Endothelial cell of umbilical vein (primary cell): ENCODE data around the gene TM9SF4. TPM values are rescaled to one million over a fixed set of nuclear protein-coding genes. Genes with fewer than 3 reads are reported as not detected.

Experiments used
- BruUV-seq: library from RNA; stranded (reverse); fragments of 400-500 nt; replicated peaks from 2 replicates; lab custom pipeline; 2021; lab: Mats Ljungman, UMichigan
- CTCF ChIA-PET: fragments of 300-600, 350-600 bp; sonication (Branson Sonifier 250); formaldehyde crosslinking; loops from one replicate; lab custom pipeline; 2021; ENCODE audit warnings: antibody characterized with exemption, inconsistent platforms; lab: Charles Lee
- POLR2A ChIA-PET: fragments of 300-600, 350-600 bp; sonication (Branson Sonifier 250); formaldehyde crosslinking; loops from one replicate; lab custom pipeline; 2021; ENCODE audit warnings: antibody characterized with exemption, inconsistent platforms; lab: Charles Lee
- DNase-seq: peaks from one replicate; pipeline ENCODE4 v3.0.0-alpha.2; 2011; ENCODE audit warnings: low read depth, low spot score
- FAIRE-seq: peaks from 2 replicates; lab custom pipeline; 2011; peaks lifted over from hg19 to GRCh38; lab: Jason Lieb, UNC
- H2AFZ ChIP-seq: 2 replicates; pipeline ENCODE4 v1.6.0; 2012; ENCODE audit warnings: low read depth, low read length, control low read depth, inconsistent platforms
- H3K27ac ChIP-seq: 2 replicates; pipeline ENCODE4 v1.5.1; 2011; ENCODE audit warnings: low read depth, mild to moderate bottlenecking, control low read depth, low read length, moderate library complexity; ENCODE audit not compliant: insufficient read depth
- H3K27me3 ChIP-seq, 2 experiments: 2 replicates each; pipeline versions ENCODE4 v1.6.0 to v1.6.1; 2011; ENCODE audit warnings: low read length in 2 of 2, mixed read lengths in 1 of 2; ENCODE audit not compliant: control insufficient read depth in 2 of 2, insufficient read depth in 2 of 2
- H3K36me3 ChIP-seq, 2 experiments: 2 replicates in 1 of 2; 3 replicates in 1 of 2; pipeline ENCODE4 v1.5.1; 2011; ENCODE audit warnings: low read length in 2 of 2, mild to moderate bottlenecking in 1 of 2, moderate library complexity in 1 of 2; ENCODE audit not compliant: control insufficient read depth in 2 of 2, insufficient read depth in 2 of 2; ENCODE audit errors: extremely low read depth in 1 of 2
- H3K4me1 ChIP-seq: 3 replicates; pipeline ENCODE4 v1.5.1; 2011; ENCODE audit warnings: mild to moderate bottlenecking, low read length; ENCODE audit not compliant: control insufficient read depth, insufficient read depth; ENCODE audit errors: extremely low read depth
- H3K4me2 ChIP-seq: 2 replicates; pipeline ENCODE4 v1.6.1; 2011; ENCODE audit warnings: low read length, control low read depth, mixed read lengths; ENCODE audit not compliant: insufficient read depth
- H3K4me3 ChIP-seq, 3 experiments: fragments of 200-600 bp in 1 of 3; sonication (generic), shearing (Covaris generic) in 1 of 3; replicated peaks in 1 of 3; 2 replicates each; pipeline ENCODE4 v1.5.1; 2011 to 2016; ENCODE audit warnings: control low read depth in 3 of 3, low read length in 3 of 3, mild to moderate bottlenecking in 2 of 3, inconsistent platforms in 1 of 3, low read depth in 1 of 3, moderate library complexity in 1 of 3; ENCODE audit not compliant: insufficient read depth in 1 of 3
- H3K79me2 ChIP-seq: 2 replicates; pipeline ENCODE4 v1.6.0; 2012; ENCODE audit warnings: low read length, inconsistent platforms; ENCODE audit not compliant: control insufficient read depth, insufficient read depth
- H3K9ac ChIP-seq: replicated peaks from 2 replicates; pipeline ENCODE3; 2011; ENCODE audit warnings: low read length, control low read depth; ENCODE audit not compliant: insufficient read depth; ENCODE audit errors: extremely low read depth
- H3K9me1 ChIP-seq: replicated peaks from 3 replicates; pipeline ENCODE4 v1.6.0; 2011; ENCODE audit warnings: mild to moderate bottlenecking, low read length; ENCODE audit not compliant: control insufficient read depth, insufficient read depth; ENCODE audit errors: extremely low read depth
- H3K9me3 ChIP-seq: replicated peaks from 2 replicates; pipeline ENCODE4 v1.5.1; 2012; ENCODE audit warnings: low read length, inconsistent platforms; ENCODE audit not compliant: control insufficient read depth, insufficient read depth
- H4K20me1 ChIP-seq: replicated peaks from 2 replicates; pipeline ENCODE3; 2011; ENCODE audit warnings: mild to moderate bottlenecking, low read length; ENCODE audit not compliant: control insufficient read depth, insufficient read depth; ENCODE audit errors: extremely low read depth
- CTCF ChIP-seq, 2 donors: IDR thresholded peaks; 1 replicate in 1 of 2; 2 replicates in 1 of 2; pipeline ENCODE4 v1.5.1; 2011; ENCODE audit warnings: low read length in 2 of 2, mild to moderate bottlenecking in 2 of 2, moderate library complexity in 2 of 2, control low read depth in 1 of 2, inconsistent platforms in 1 of 2, low read depth in 1 of 2; ENCODE audit not compliant: insufficient read depth in 1 of 2; ENCODE audit errors: extremely low read depth in 1 of 2
- EZH2 ChIP-seq: IDR thresholded peaks from 2 replicates; pipeline ENCODE4 v1.6.1; 2012; ENCODE audit warnings: borderline replicate concordance, low read depth, mild to moderate bottlenecking, moderate library complexity, low read length, inconsistent platforms; ENCODE audit not compliant: severe bottlenecking
- FOS ChIP-seq: IDR thresholded peaks from 2 replicates; pipeline ENCODE4 v1.6.1; 2011; ENCODE audit warnings: mild to moderate bottlenecking, low read length, moderate library complexity, borderline replicate concordance; ENCODE audit not compliant: insufficient read depth
- GATA2 ChIP-seq: IDR thresholded peaks from 2 replicates; pipeline ENCODE4 v1.7.0; 2011; ENCODE audit warnings: low read depth, mild to moderate bottlenecking, moderate library complexity, mixed read lengths, low read length; ENCODE audit not compliant: insufficient read length, insufficient read depth
- JUN ChIP-seq: IDR thresholded peaks from 2 replicates; pipeline ENCODE4 v1.6.1; 2011; ENCODE audit warnings: borderline replicate concordance, low read depth; ENCODE audit not compliant: insufficient read length, insufficient read depth
- MAX ChIP-seq: IDR thresholded peaks from 2 replicates; pipeline ENCODE4 v1.6.1; 2011; ENCODE audit not compliant: insufficient read depth, insufficient read length
- MYC ChIP-seq: IDR thresholded peaks from one replicate; pipeline ENCODE4 v1.6.1; 2011; ENCODE audit warnings: mild to moderate bottlenecking, low read depth, low read length
- POLR2A ChIP-seq: IDR thresholded peaks from 2 replicates; pipeline ENCODE4 v1.6.1; 2012; ENCODE audit warnings: low read depth, mild to moderate bottlenecking, control low read depth, low read length
- POLR2AphosphoS5 ChIP-seq: IDR thresholded peaks from 2 replicates; pipeline ENCODE4 v1.6.1; 2012; ENCODE audit warnings: low read depth, mild to moderate bottlenecking, control low read depth, low read length, moderate library complexity; ENCODE audit not compliant: insufficient read depth
- dilution Hi-C: fragments of 300-500 bp; cut with MboI; formaldehyde crosslinking; loops from one replicate; pipeline ENCODE4 v1.15.0; 2019; ENCODE audit warnings: low sequenced_read_pairs; ENCODE audit not compliant: extremely low pct_ligation_motif_present
- intact Hi-C: fragments of 100-400 bp; cut with micrococcal nuclease; formaldehyde crosslinking; loops from one replicate; pipeline ENCODE4 v1.10.0; 2022
- polyA plus RNA-seq, 4 experiments: library from polyadenylated mRNA; depleted of rRNA in 3 of 4; stranded (reverse) in 3 of 4; unstranded in 1 of 4; fragments of >200 nt; gene quantifications; 2 replicates each; pipeline versions ENCODE4 v1.2.1 to v1.2.3, GENCODE V29; 2011 to 2012; ENCODE audit warnings: missing spikeins in 1 of 4
- total RNA-seq: library from RNA; stranded (reverse); gene quantifications from 2 replicates; pipeline ENCODE4 v1.2.3, GENCODE V29; 2021

TM9SF4 gene
- total and polyA plus RNA-seq, 2 donors (not counting 3 experiments of a cell fraction or from before 2014, with no cell fraction given), result 46.4 to 61.9 TPM

- POLR2A ChIA-PET, result no interaction called here
These were observed 44.8 kb upstream of the TM9SF4 start for GRCh38 chr20:32064667-32065066.

More at GRCh38 chr20:32064667-32065066, 44.8 kb upstream of the TM9SF4 start:
- no peaks in the 10 kb centered on the region for H4K20me1 ChIP-seq
- H3K9ac ChIP-seq, result no peak overlapping the region
- H3K79me2 ChIP-seq, result no peaks in the 10 kb centered on the region
- BruUV-seq, result no TSS peak
- CTCF ChIA-PET, result interaction anchor here (0.8 kb wide), 1 partner anchor 52 kb away, joined by 3 read pairs; no protein-coding TSS in a partner anchor
- H3K27ac ChIP-seq, result no peak overlapping the region
- no peak overlapping the region for H3K4me2 ChIP-seq
- FAIRE-seq (no peak), DNase-seq (no peak)
- no peaks in the 10 kb centered on the region for H3K36me3 ChIP-seq
- no peaks in the 10 kb centered on the region for H3K9me3 ChIP-seq
- H3K4me1 ChIP-seq, result no peaks in the 10 kb centered on the region
- H3K4me3 ChIP-seq, result no peak overlapping the region
- no peak for TF ChIP-seq EZH2
- no peak for TF ChIP-seq GATA2
- TF ChIP-seq CTCF (IDR thresholded peaks at IDR 0.05; ENCODE audit: extremely low read depth in 1 of 2, insufficient read depth in 1 of 2, low read depth in 1 of 2, low read length in 2 of 2), result no peak
- TF ChIP-seq JUN, result no peak
- no peak for TF ChIP-seq MAX
- no peak for TF ChIP-seq POLR2A
- no peak for TF ChIP-seq MYC
- no peak for TF ChIP-seq FOS
- TF ChIP-seq POLR2AphosphoS5, result no peak
- intact Hi-C loops, result no loop called here
- no peak overlapping the region for H2AFZ ChIP-seq
- no peaks in the 10 kb centered on the region for H3K9me1 ChIP-seq
- dilution Hi-C loops, result no loop called here
- peaks cover 0 to 10% of the 10 kb centered on the region in 2 experiments for H3K27me3 ChIP-seq
